ENCODE data around the gene SOX4.

DNA sequence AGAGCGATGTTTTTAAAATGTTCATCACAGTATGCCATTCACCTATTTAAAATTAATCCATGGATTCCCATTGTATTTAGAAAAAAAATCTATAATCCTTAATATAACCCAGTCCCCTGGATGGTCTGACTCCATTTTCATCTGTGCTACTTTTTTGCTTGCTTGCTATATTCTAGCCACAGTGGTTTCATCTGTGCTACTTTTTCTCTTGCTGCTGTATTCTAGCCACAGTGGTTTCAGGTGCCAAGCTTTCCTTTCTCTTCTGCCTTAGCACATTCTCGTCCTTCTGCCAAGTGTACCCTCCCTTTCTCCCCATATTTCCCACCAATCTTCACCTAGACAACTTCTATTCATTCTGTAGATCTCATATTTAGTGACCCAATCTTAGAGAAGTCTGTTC lies 33.3 kb upstream of the SOX4 start:
- no peak for TF ChIP-seq CTCF (IDR thresholded peaks at IDR 0.05; ENCODE audit: low read length)
- TF ChIP-seq EZH2 (IDR thresholded peaks at IDR 0.05; ENCODE audit: borderline replicate concordance, low read length) = no peak
